ENCODE measurements around the gene EMID1. TPM values are rescaled to one million over a fixed set of nuclear protein-coding genes. Genes with fewer than 3 reads are reported as not detected.

EMID1 gene
- total RNA-seq, 1 experiment from 2014 or later = 9.6 TPM

DNA sequence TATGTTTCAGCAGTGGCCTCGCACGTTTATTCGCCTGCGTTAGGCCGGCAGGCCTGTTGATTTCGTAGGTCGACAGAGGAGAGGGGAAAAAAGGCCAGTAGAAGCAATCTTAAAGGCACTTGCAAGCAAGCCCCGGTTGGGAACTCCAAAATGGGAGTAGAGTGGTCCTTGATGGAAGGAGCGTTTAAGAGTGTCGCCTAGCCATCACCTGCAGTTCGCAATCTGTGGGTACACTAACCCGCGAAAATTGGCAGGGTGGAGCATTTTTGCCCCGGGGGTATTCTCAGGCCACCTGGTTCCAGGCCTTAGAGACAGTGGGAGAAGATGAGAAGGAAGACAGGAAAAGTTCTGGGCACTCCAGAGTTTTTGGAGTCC lies 63.5 kb downstream of the EMID1 start:
- intact Hi-C loops (cut with micrococcal nuclease) = no loop called here
- no peak for ATAC-seq
- Histone ChIP-seq H3K4me2 (ENCODE audit: low read length) (peak overlapping the region; percentile 100), H3K27me3 (ENCODE audit: insufficient read depth, low read length) (no peaks in the 10 kb centered on the region), H3K9me3 (ENCODE audit: control insufficient read depth in 1 of 2, insufficient read depth in 1 of 2, low read depth in 1 of 2, low read length in 2 of 2) (no peaks in the 10 kb centered on the region), H3K4me3 (replicated peaks in 1 of 2; ENCODE audit: low read depth in 1 of 2, low read length in 2 of 2) (peak overlapping the region; percentile 58 to 91), H3K79me2 (ENCODE audit: insufficient read depth, low read length) (peaks cover 91% of the 10 kb centered on the region), H4K20me1 (ENCODE audit: insufficient read depth) (peaks cover 51% of the 10 kb centered on the region; the same call in 1 of the 2 replicates), H3K36me3 (ENCODE audit: control insufficient read depth in 1 of 2, insufficient read depth in 2 of 2, low read length in 2 of 2) (peaks cover 48 to 69% of the 10 kb centered on the region in 2 experiments), H3K9me2 (ENCODE audit: insufficient read depth) (no peaks in the 10 kb centered on the region), H3K9ac (ENCODE audit: low read length) (peak overlapping the region; percentile 99), H2AFZ (ENCODE audit: low read depth, low read length, poor library complexity, severe bottlenecking) (no peak overlapping the region), H3K27ac (ENCODE audit: low read depth, low read length) (peak overlapping the region; percentile 91), H3K4me1 (ENCODE audit: control insufficient read depth in 1 of 2, insufficient read depth in 2 of 2, low read length in 2 of 2) (peaks cover 15 to 31% of the 10 kb centered on the region in 2 experiments)
- no TSS peak for BruUV-seq (replicated peaks)
- CTCF ChIA-PET = no interaction called here
- POLR2A ChIA-PET = no interaction called here
- no peak for DNase-seq (ENCODE audit: low read depth, low spot score)
- RAD21 ChIA-PET (ENCODE audit: low non-redundant PET in 1 of 2, low total read pairs in 2 of 2, uncharacterized antibody in 2 of 2, unreplicated experiment in 2 of 2) = no interaction called here
- TF ChIP-seq YY1 (IDR thresholded peaks at IDR 0.05; ENCODE audit: extremely low read depth, insufficient replicate concordance, low read depth, low read length) (no peak), TCF7L2 (IDR thresholded peaks at IDR 0.05; ENCODE audit: borderline replicate concordance, extremely low read depth, insufficient read depth, insufficient read length) (no peak), EZH2phosphoT487 (IDR thresholded peaks at IDR 0.05; ENCODE audit: borderline replicate concordance) (no peak), RAD21 (IDR thresholded peaks at IDR 0.05; ENCODE audit: low read depth) (no peak), SRF (IDR thresholded peaks at IDR 0.05; ENCODE audit: low read depth) (no peak), SIN3A (IDR thresholded peaks at IDR 0.05; ENCODE audit: low read depth) (no peak), CBX3 (IDR thresholded peaks at IDR 0.05; ENCODE audit: low read depth) (no peak), JUND (IDR thresholded peaks at IDR 0.05) (no peak)
- TF ChIP-seq, protein P1, sequence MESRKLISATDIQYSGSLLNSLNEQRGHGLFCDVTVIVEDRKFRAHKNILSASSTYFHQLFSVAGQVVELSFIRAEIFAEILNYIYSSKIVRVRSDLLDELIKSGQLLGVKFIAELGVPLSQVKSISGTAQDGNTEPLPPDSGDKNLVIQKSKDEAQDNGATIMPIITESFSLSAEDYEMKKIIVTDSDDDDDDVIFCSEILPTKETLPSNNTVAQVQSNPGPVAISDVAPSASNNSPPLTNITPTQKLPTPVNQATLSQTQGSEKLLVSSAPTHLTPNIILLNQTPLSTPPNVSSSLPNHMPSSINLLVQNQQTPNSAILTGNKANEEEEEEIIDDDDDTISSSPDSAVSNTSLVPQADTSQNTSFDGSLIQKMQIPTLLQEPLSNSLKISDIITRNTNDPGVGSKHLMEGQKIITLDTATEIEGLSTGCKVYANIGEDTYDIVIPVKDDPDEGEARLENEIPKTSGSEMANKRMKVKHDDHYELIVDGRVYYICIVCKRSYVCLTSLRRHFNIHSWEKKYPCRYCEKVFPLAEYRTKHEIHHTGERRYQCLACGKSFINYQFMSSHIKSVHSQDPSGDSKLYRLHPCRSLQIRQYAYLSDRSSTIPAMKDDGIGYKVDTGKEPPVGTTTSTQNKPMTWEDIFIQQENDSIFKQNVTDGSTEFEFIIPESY (IDR thresholded peaks at IDR 0.05; ENCODE audit: extremely low read depth, insufficient replicate concordance, low read length) = no peak
